GM12873 (cell line): ENCODE data around the gene OPCML.

Source experiments
- TF ChIP-seq, protein P1 (sequence below): IDR thresholded peaks from 2 replicates; pipeline ENCODE4 v1.5.1; 2012; ENCODE audit warnings: low read depth, mild to moderate bottlenecking, moderate library complexity, low read length, control low read depth; ENCODE audit not compliant: insufficient read depth; ENCODE audit errors: missing control alignments

Gene OPCML

DNA sequence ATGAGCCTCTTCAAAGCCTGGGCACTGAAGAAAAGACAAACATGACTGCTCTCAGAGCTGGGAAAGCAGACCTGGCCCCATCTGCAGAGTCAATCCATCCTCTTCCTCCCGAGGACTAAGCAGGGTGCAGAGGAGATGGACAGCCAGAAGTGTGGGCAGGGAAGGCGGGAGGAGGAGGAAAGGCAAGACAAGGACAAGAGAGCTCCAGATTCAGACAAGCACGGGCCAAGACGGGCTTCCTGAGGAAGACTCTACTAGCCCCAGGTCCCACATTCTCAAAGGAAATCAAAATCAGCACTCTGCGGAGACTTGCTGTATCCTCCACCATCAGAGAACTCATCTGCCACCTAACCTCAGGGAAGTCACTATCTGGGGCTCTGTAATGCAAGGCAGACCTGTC is 28.5 kb downstream of the OPCML start:
- TF ChIP-seq, protein P1, sequence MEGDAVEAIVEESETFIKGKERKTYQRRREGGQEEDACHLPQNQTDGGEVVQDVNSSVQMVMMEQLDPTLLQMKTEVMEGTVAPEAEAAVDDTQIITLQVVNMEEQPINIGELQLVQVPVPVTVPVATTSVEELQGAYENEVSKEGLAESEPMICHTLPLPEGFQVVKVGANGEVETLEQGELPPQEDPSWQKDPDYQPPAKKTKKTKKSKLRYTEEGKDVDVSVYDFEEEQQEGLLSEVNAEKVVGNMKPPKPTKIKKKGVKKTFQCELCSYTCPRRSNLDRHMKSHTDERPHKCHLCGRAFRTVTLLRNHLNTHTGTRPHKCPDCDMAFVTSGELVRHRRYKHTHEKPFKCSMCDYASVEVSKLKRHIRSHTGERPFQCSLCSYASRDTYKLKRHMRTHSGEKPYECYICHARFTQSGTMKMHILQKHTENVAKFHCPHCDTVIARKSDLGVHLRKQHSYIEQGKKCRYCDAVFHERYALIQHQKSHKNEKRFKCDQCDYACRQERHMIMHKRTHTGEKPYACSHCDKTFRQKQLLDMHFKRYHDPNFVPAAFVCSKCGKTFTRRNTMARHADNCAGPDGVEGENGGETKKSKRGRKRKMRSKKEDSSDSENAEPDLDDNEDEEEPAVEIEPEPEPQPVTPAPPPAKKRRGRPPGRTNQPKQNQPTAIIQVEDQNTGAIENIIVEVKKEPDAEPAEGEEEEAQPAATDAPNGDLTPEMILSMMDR, result no peak

DNA sequence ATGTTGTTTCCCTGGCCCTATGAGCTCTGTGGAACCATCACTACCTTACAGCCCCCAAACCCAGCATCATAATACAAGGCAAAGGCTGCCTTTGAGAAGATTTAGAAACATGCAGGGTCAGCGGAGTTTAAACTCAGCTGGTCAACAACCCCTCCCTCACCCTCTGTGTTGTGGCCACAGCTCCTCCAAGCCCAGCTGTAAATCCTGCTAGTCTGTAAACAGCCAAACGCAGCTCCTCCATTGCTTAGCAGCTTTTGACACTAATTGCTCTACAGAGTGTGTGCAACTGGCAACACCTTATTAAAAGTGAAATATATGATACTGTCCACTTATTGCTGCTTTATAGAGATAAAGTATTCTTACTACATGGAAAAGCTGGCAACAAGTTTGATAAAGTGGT is 29.1 kb downstream of the OPCML start:
- TF ChIP-seq, protein P1, result no peak

DNA sequence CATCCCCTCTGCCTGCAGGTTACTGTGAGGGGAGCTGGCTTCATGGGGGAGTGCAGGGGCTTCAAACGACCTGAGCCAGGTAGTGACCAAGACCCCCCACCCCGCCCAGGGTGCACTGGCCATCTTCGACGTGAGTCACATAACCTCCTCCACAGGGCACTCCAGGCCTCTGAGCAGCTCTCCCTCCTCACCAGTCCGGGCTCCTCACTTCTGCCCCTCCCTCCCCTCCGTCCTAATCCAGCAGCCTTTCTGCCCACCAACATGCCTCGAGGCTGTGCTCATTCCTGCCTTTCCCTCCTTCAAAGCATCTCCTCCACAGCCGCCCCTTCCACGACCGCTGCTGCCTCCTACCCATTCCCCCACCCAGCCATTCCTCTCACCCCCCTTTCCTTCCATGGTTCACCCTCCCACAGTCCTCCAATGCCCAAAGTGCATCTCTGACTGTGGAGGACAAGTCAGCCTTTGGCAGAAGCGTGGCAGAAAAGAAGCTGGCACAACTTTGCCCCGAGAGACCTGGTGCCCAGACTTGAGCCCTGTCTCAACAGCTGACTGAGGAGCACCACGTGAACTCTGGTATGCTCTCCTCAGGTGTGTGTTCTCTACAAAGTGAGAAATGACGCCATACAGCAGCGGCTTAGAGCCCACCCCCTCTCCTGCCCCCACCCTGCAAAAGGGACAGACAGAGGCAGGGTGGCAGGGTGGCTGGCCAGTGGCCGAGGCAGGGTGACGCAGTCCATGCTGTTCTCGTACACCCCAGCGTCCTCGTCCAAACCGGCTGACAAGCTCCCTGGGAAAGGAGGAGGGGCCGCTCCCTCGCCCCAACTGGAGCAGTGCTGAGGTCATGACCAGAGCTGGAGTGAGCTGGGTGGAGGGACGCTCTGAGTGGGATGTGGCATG is 30.4 kb downstream of the OPCML start:
- TF ChIP-seq, protein P1, result no peak

DNA sequence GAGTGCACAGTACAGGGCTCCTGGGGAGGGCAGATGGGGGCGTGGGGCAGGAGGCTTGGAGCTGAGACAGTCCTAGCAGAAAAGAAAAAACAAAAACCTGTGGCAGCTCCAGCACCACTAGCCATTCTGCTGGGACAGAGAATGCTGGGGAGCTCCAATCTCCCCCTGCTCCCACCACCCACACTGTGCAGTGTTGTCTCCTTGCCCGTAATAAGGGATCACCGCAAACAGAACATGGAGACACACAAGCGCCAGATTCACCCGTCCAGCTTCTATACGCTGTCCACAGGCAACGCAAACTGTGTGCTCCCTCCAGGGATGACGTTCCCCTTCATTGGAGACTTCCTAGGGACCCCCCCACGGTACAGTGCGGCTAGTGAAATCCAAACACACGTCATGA is 31.4 kb downstream of the OPCML start:
- TF ChIP-seq, protein P1, result no peak

DNA sequence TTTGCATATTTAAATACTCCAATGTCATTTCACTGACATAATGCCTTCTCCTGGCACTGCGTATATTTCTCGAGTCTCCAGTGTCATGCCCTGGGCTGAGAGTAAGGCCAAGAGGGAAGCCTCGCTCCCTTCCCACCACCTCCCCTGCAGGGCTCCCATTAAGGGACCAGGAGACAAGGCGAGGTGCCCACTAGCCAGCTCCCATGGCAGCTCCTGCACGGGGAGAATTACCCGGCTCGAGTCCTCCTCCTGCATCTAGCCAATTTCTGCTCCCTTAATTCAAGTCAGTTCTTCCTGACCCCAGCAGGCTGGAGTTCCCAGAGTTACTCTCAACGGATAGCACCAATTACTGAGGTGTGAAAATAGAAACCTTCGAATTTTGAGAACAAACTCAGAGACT is 31.9 kb downstream of the OPCML start:
- TF ChIP-seq, protein P1, result no peak

DNA sequence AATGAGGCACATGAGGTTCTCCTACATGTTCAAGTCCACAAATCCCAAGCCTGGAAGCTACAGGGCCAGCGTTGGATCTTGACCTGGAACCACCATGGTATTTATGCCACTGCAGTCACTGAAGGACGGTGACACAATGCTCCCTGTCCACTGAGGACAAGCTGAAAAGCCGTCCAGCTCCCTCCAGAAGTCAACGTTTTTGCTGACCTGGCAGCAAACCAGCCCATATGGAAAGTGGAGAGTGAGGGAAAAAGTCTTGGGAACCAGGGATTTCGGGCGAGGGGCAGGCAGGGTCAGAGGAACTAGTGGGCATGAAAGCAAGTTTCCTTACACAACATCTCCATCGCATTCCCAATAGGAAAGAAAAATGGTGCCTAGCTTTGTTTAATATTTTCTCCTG is 33.3 kb downstream of the OPCML start:
- TF ChIP-seq, protein P1, result no peak

DNA sequence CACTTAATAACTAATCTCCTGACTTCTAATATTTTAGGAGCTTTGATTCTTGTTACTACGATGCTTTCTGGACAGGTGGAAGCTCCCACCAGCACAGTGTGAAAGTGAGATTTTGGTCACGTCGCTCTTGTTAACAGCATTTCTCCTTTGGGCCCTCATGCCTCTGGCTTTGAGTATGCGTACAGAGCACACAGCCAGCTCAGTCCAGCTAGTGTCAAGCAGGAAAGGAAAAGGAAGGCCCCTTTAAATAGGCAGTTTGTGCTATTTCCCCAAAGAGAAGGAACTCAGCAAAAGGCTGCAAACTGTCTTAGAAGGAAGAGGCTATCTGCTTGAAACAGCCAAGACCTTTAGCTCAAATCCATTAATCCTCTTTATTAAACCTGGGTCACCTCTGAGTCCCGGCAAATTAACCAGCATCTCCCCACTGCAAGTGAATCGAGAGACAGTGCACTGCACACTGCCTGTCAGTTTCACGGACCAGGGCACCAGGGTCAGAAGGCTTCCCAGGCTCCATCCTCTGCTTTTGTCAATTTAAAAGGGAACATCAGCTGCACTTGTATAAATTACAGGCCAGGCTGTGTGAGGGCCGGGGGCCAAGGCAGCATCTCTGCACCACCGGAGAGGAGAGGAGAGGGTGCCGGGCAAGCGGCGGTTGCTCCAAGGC is 34.7 kb downstream of the OPCML start:
- TF ChIP-seq, protein P1, result no peak
